Brain microvascular endothelial cell (primary cell): ENCODE data around the gene TIAM2.

Experiments used
- DNase-seq: peaks from one replicate; pipeline ENCODE4 v3.0.0-alpha.2; 2020
- H3K27ac ChIP-seq: fragments of 250-450 bp; sonication (Bioruptor Pico); 2 replicates; pipeline ENCODE4 v1.5.1; 2020; ENCODE audit warnings: mild to moderate bottlenecking, moderate library complexity
- H3K27me3 ChIP-seq: fragments of 250-450 bp; sonication (Bioruptor Pico); replicated peaks from 2 replicates; pipeline ENCODE4 v1.5.1; 2020; ENCODE audit warnings: mild to moderate bottlenecking
- H3K36me3 ChIP-seq: fragments of 250-450 bp; sonication (Bioruptor Pico); replicated peaks from 2 replicates; pipeline ENCODE4 v1.5.1; 2020; ENCODE audit warnings: mild to moderate bottlenecking
- H3K4me3 ChIP-seq: 2 replicates; pipeline ENCODE4 v1.5.1; 2011; ENCODE audit warnings: low read depth, mild to moderate bottlenecking, control low read depth, low read length, moderate library complexity
- CTCF ChIP-seq: IDR thresholded peaks from 2 replicates; pipeline ENCODE4 v1.5.1; 2011; ENCODE audit warnings: low read depth, mild to moderate bottlenecking, moderate library complexity, low read length, control low read depth, inconsistent platforms; ENCODE audit errors: missing control alignments
- in situ Hi-C: cut with HindIII; loops from 2 replicates; pipeline ENCODE4 v1.10.0; 2017; ENCODE audit warnings: low sequenced_read_pairs, low pct_ligation_motif_present

TIAM2 gene

GRCh38 chr6:155067956-155068615, 73.0 kb downstream of the TIAM2 start:
- H3K27ac ChIP-seq: no peak overlapping the region
- no peaks in the 10 kb centered on the region for H3K27me3 ChIP-seq
- H3K4me3 ChIP-seq: no peak overlapping the region
- in situ Hi-C loops: no loop called here
- DNase-seq: no peak
- TF ChIP-seq CTCF: no peak
- no peaks in the 10 kb centered on the region for H3K36me3 ChIP-seq

GRCh38 chr6:155069543-155069942, 74.4 kb downstream of the TIAM2 start:
- TF ChIP-seq CTCF: no peak
- H3K36me3 ChIP-seq: no peaks in the 10 kb centered on the region
- no peak for DNase-seq

GRCh38 chr6:155075930-155076695, 81.0 kb downstream of the TIAM2 start:
- Histone ChIP-seq H3K4me3 (no peak overlapping the region), H3K27ac (no peak overlapping the region), H3K36me3 (no peaks in the 10 kb centered on the region), H3K27me3 (no peaks in the 10 kb centered on the region)
- no peak for DNase-seq
- in situ Hi-C loops: no loop called here
- TF ChIP-seq CTCF: no peak

More at GRCh38 chr6:155069543-155069942, 74.4 kb downstream of the TIAM2 start:
- no peak overlapping the region for H3K27ac ChIP-seq
- H3K27me3 ChIP-seq: no peaks in the 10 kb centered on the region
- in situ Hi-C loops: no loop called here
- no peak overlapping the region for H3K4me3 ChIP-seq

- in situ Hi-C loops: no loop called here
- TF ChIP-seq CTCF: no peak
- Histone ChIP-seq H3K4me3 (no peak overlapping the region), H3K36me3 (no peaks in the 10 kb centered on the region), H3K27me3 (no peaks in the 10 kb centered on the region), H3K27ac (no peak overlapping the region)
- no peak for DNase-seq
Measured at GRCh38 chr6:155077331-155077730, 82.2 kb downstream of the TIAM2 start.

GRCh38 chr6:155077784-155078183, 82.7 kb downstream of the TIAM2 start:
- no peak overlapping the region for H3K4me3 ChIP-seq
- H3K36me3 ChIP-seq: no peaks in the 10 kb centered on the region
- in situ Hi-C loops: no loop called here
- TF ChIP-seq CTCF: no peak
- H3K27ac ChIP-seq: no peak overlapping the region
- DNase-seq: no peak
- H3K27me3 ChIP-seq: no peaks in the 10 kb centered on the region
